ENCODE results near the gene ACTR3.
"Not testable (repeated sequence)": the region's sequence is repeated elsewhere in the genome, so short reads cannot be mapped to it uniquely, and the experiment has no call there.

Gene ACTR3

GRCh38 chr2:113889471-113890252, at the start of gene ACTR3:
ACTR3 (plus strand) TSS chr2:113890089; CDS start chr2:113890280, 191 bp downstream.
- peak; percentile 96 for DNase-seq

GRCh38 chr2:113840518-113840917, 49.4 kb upstream of the ACTR3 start:
- DNase-seq, result no peak

- no peak for DNase-seq
Measured at GRCh38 chr2:113842919-113843736, 46.8 kb upstream of the ACTR3 start.

GRCh38 chr2:113843737-113844050, 46.2 kb upstream of the ACTR3 start:
- DNase-seq, result not testable (repeated sequence)

- DNase-seq, result no peak
Measured at GRCh38 chr2:113845261-113845660, 44.6 kb upstream of the ACTR3 start.

GRCh38 chr2:113845796-113846195, 44.1 kb upstream of the ACTR3 start:
- not testable (repeated sequence) for DNase-seq

- no peak for DNase-seq
Measured at GRCh38 chr2:113846429-113846828, 43.5 kb upstream of the ACTR3 start.

GRCh38 chr2:113847144-113847543, 42.7 kb upstream of the ACTR3 start:
- DNase-seq, result no peak

- no peak for DNase-seq
Measured at GRCh38 chr2:113848758-113849415, 41.0 kb upstream of the ACTR3 start.

GRCh38 chr2:113850687-113851086, 39.2 kb upstream of the ACTR3 start:
- DNase-seq, result no peak

GRCh38 chr2:113851640-113852039, 38.2 kb upstream of the ACTR3 start:
- no peak for DNase-seq

GRCh38 chr2:113854208-113854607, 35.7 kb upstream of the ACTR3 start:
- DNase-seq, result no peak

- DNase-seq, result no peak
Measured at GRCh38 chr2:113854970-113855740, 34.7 kb upstream of the ACTR3 start.

- DNase-seq, result no peak
Measured at GRCh38 chr2:113857464-113857863, 32.4 kb upstream of the ACTR3 start.

- DNase-seq, result no peak
Measured at GRCh38 chr2:113858764-113859163, 31.1 kb upstream of the ACTR3 start.

GRCh38 chr2:113861740-113862139, 28.1 kb upstream of the ACTR3 start:
- no peak for DNase-seq

- no peak for DNase-seq
Measured at GRCh38 chr2:113863144-113863543, 26.7 kb upstream of the ACTR3 start.

- DNase-seq, result no peak
Measured at GRCh38 chr2:113867571-113867970, 22.3 kb upstream of the ACTR3 start.

GRCh38 chr2:113869253-113869652, 20.6 kb upstream of the ACTR3 start:
- DNase-seq, result no peak

- no peak for DNase-seq
Measured at GRCh38 chr2:113872201-113872600, 17.7 kb upstream of the ACTR3 start.

GRCh38 chr2:113873867-113874266, 16.0 kb upstream of the ACTR3 start:
- DNase-seq, result no peak

GRCh38 chr2:113875135-113875534, 14.8 kb upstream of the ACTR3 start:
- no peak for DNase-seq
